ENCODE data around the gene PRPH.
A peak's percentile ranks its signal among the peaks of the same experiment; 100 is the strongest.
"Not testable (repeated sequence)": the region's sequence is repeated elsewhere in the genome, so short reads cannot be mapped to it uniquely, and the experiment has no call there.

The PRPH gene

DNA sequence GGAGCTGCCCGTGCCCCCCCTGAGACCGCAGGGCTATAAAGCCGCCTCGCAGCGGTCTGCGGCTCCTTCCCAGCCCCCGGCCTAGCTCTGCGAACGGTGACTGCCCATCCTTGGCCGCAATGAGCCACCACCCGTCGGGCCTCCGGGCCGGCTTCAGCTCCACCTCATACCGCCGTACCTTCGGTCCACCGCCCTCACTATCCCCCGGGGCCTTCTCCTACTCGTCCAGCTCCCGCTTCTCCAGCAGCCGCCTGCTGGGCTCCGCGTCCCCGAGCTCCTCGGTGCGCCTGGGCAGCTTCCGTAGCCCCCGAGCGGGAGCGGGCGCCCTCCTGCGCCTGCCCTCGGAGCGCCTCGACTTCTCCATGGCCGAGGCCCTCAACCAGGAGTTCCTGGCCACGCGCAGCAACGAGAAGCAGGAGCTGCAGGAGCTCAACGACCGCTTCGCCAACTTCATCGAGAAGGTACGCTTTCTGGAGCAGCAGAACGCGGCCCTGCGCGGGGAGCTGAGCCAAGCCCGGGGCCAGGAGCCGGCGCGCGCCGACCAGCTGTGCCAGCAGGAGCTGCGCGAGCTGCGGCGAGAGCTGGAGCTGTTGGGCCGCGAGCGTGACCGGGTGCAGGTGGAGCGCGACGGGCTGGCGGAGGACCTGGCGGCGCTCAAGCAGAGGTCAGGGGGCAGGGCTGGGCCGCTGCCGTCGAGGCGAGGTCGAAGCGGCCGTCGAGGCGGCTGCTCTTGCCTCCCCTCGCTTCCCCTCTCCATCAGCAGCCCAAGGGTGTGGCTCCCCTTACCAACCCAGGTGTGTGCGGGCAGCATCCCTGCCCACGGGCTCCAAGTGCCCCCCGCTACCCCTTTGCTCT, at the start of gene PRPH:
Gene PRPH (plus strand): TSS at position 66 of the 855 bp plus-strand sequence. CDS start 54 bp downstream, at position 120.
- DNase-seq, result no peak

DNA sequence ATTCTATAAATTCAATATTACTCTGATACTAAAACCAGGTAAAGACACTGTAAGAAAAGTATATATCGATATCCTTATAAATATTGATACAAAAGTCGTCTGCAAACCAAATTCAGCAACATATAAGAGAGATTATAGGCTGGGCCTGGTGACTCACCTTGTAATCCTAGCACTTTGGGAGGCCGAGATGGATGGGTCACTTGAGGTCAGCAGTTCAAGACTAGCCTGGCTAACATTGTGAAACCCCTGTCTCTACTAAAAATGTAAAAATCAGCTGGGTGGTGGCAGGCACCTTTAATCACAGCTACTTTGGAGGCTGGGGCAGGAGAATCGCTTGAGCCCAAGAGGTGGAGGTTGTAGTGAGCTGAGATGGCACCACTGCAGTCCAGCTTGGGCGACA, 43.6 kb upstream of the PRPH start:
- DNase-seq, result no peak

DNA sequence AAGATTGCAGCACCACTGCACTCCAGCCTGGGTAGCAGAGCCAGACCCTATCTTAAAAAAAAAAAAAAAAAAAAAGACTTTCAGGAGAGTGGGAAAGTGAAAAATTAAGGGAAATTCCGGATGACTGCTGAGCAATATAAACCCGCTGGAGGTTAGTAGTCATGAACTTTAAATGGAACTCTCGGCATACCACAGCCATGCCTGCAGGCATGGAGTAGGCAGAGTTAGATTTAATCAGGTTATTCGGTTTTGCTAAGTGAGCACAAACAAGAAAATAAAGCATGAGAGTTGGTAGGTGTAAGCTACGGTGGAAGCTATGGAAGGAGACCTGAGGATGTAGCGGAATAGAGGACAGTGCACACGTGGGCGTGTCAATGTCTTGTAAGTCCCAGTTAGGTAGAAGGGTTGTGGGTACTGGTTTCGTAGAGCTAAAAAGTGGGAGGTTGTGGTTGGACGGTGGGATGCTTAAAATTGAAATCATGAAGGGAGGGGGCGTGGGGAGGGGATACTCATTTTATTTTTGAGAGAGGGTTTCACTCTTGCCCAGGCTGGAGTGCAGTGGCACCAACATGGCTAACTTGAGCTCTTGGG, 41.8 kb upstream of the PRPH start:
- DNase-seq, result peak; percentile 67

DNA sequence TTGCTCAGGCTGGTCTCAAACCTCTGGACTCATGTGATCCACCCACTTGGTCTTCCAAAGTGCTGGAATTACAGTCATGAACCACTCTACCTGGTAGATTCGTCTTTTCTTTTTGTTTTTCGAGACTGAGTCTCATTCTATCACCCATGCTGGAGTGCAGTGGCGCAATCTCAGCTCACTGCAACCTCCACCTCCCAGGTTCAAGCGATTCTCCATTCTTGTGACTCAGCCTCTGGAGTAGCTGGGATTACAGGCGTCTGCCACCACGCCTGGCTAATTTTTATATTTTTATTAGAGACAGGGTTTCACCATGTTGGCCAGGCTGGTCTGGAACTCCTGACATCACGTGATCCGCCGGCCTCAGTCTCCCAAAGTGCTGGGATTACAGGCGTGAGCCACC, 39.5 kb upstream of the PRPH start:
- DNase-seq, result not testable (repeated sequence)

DNA sequence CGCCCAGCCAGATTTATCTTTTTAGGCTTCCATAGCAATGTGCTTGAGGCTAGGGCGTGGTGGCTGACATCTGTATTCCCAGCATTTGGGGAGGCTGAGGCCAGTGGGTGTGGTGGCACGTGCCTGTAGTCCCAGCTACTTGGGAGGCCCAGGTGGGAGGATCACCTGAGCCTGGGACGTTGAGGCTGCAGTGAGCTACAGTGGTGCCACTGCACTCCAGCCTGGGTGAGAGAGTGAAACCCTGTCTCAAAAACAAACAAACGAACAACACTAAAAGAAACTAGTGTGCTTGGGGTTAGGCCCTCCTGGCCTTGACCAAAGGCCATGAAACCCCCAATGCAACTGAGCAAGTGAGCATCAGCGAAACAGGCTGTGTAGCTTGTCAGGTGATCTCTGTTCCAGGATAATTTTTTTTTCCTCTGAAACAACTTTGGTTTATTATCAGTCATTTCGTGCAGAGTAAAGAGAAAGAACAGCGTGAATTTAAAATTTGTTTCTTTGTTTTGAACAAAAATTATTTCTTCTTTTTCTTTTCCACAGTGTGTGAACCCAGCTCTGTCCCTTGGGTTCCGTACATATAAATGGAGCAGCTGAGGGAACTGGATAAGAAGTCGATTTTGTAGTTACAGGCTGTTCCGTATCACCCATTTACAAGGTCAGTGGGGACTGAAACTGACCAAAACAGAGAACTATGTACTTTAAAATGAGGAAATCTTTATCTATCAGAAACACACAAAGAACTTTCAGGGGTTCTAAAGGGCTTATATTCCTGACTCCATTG, 38.9 kb upstream of the PRPH start:
- no peak for DNase-seq

DNA sequence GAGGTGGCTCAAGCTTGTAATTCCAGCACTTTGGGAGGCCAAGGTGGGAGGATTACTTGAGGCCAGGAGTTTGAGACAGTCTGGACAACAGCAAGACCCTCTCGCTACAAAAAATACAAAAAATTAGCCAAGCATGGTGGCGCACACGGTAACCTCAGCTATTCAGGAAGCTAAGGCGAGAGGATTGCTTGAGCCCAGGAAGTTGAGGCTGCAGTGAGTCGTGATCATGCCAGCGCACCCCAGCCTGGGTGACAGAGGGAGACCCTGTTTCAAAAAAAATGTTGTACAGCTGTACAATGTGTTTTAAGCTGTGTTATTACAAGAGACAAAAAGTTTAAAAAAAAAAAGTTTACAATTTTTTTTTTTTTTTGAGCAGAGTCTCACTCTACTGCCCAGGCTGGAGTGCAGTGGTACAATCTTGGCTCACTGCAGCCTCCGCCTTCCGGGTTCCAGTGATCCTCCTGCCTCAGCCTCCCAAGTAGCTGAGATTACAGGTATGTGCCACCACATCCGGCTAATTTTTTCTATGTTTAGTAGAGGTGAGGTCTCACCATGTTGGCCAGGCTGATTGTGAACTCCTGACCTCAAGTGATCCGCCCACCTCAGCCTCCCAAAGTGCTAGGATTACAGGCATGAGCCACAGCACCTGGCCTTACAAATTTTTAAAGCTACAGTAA, 37.3 kb upstream of the PRPH start:
- not testable (repeated sequence) for DNase-seq

DNA sequence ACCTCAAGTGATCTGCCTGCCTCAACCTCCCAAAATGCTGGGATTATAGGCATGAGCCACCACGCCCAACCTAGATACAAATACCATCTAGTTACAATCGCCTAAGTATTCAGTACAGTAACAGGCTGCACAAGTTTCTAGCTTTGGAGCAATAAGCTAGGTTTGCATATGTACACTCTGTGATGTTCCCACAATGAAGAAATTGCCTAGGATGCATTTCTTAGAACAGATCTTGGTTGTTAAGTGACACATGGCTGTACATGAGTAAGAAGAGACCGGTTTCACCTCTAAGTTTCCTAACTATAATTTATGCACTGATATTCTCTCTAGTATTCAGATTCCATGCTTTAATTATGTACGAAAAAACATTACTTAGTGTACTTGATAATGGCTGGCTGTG, 35.5 kb upstream of the PRPH start:
- no peak for DNase-seq

DNA sequence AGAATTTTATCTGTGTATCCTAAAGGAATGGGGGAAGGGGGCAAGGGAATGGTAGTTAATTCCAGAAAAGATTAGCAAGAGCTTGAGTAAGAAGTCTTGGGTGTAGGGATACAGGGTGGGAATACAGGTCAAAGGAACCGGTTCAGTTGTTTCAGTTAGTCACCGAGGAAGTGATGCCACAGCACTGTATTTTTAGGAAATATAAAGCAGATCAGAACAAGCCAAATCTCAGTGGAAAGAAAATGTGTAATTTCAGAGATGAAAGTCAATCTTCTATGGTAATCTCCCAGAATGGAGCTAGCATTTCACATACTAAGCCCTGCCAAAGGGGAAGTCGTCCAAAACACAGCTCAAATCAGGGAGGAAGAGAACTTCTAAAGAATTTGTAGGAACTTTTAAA, 34.8 kb upstream of the PRPH start:
- peak; percentile 38 for DNase-seq

DNA sequence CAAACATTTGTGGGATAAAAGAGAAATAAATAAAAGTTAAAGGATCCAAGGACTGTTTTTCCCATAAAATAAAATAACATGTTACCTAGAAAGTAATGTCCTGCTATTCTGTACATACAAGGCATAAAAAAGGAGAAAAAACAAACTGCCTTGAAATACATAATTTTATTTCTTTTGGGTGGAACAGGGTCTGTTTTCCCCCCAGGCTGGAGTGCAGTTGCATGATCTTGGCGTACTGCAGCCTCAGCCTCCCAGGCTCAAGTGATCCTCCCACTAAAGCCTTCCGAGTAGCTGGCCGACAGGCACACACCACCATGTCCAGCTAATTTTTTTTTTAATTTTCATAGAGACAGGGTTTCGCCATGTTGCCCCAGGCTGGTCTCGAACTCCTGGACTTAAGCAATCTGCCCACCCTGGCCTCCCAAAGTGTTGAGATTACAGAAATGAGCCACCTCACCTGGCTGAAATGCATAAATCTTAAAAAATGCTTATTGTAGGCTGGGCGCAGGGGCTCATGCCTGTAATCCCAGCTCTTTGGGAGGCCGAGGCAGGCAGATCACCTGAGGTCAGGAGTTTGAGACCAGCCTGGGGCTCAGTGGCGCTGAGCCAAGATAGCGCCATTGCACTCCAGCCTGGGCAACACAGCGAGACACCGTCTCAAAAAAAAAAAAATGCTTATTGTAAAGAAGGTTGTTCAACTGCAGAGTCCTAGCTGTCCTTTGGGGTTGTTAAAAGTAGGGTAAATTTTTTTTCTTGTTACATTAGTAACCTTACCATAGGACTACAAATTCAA, 34.2 kb upstream of the PRPH start:
- no peak for DNase-seq

DNA sequence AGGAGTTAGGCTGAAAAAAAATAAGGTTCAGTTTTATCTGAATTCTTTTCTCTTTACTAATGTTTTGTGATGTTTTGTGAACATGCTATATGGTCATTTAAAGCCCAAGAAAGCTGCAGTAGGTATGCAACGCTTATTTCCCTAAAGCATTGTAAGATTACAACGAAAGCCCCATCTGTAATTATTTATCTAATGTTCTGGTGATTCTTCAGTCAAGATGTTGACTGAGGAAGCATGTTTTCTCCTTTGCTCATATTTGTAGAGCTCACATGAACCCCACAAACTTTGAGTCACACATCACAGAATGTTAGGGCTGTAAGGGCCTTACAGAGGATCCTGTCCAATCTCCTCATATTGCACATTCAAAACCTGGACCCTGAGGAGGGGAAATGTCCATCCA, 33.2 kb upstream of the PRPH start:
- no peak for DNase-seq

DNA sequence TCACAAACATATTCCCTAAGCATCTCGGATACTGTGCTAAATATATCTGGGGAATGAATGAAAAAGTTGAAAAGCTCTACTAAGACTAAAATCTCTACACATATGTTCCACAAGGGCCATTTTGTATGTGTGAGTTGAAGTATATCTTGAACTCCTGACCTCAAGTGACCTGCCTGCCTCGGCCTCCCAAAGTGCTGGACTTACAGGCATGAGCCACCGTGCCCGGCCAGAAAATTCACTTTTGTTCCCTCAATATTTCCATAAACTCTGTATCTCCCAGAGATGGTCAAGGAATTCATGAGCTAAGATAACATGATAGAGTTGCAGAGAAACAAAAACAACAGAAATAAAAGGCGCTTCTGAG, 31.6 kb upstream of the PRPH start:
- DNase-seq, result no peak

DNA sequence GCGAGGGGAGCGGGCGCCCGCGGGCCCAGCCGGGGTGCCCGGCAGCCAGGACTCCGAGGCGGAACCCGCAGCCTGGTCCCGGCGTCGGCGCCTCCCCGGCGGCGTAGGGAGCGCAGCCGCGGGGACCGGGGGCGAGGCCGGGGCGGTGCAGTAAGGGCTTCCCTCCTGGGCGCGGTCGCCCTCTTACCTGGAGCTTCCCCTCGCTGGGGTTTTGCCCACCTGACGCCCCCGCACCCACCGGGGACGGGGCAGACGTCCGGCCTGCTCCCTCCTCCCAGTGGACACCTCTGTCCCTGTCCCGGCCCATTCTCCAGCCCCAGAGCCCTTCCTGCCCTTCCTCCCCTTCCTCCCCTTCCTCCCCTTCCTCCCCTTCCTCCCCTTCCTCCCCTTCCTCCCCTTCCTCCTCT, 30.5 kb upstream of the PRPH start:
- DNase-seq, result no peak

DNA sequence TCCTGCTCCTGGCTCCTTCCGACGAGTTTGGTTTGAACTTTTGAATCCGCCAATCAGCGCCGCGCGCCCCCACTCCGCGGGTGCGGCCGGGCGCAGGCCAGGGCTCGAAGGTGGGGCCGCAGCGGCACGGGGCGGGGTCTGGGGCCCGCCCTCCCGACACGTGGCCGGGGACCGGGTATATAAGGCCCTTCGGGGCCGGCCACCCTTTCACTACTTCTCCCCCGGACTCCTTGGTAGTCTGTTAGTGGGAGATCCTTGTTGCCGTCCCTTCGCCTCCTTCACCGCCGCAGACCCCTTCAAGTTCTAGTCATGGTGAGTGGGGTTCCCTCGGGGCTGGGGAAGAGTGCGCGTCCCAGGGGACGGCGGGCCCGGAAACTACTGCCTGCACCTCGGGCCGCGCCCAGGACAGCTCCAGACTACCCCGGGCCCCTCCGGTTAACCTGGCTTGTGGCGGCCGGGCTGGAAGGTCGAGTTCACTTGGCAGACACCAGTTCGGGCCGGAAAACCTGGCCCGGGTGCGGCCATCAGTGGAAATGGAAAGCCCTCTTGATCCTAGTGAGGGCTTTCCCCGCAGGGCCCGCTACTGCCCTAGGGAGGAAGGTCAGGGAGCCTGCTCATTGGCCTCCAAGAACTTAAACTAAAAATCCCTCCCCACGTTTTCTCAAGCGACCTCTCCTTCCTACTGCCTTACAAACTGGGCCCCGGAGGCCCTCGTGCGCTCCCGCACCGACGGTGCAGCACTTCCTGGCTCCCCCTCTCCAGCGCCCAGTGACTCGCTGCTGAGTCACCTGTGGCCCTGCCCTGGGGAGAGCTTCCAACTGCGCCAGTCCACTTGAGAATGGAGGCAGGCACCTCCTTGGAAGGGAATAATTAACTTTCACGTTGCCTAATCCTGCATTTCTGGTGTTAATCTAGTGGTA, 29.8 kb upstream of the PRPH start, which contains the start of gene TUBA1C:
Gene TUBA1C (plus strand): TSS at position 210 of the 920 bp plus-strand sequence. CDS start 100 bp downstream, at position 310.
- peak; percentile 82 for DNase-seq

DNA sequence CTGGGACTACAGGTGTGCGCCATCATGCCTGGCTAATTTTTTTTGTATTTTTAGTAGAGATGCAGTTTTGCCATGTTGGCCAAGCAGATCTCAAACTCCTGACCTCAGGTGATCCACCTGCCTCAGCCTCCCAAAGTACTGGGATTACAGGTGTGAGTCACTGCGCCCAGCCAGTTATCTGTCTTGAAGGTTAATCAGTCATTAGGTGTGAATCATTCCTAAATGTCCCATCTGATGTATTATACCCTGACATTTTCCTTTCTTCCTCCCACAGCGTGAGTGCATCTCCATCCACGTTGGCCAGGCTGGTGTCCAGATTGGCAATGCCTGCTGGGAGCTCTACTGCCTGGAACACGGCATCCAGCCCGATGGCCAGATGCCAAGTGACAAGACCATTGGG, 25.8 kb upstream of the PRPH start:
- peak; percentile 41 for DNase-seq

DNA sequence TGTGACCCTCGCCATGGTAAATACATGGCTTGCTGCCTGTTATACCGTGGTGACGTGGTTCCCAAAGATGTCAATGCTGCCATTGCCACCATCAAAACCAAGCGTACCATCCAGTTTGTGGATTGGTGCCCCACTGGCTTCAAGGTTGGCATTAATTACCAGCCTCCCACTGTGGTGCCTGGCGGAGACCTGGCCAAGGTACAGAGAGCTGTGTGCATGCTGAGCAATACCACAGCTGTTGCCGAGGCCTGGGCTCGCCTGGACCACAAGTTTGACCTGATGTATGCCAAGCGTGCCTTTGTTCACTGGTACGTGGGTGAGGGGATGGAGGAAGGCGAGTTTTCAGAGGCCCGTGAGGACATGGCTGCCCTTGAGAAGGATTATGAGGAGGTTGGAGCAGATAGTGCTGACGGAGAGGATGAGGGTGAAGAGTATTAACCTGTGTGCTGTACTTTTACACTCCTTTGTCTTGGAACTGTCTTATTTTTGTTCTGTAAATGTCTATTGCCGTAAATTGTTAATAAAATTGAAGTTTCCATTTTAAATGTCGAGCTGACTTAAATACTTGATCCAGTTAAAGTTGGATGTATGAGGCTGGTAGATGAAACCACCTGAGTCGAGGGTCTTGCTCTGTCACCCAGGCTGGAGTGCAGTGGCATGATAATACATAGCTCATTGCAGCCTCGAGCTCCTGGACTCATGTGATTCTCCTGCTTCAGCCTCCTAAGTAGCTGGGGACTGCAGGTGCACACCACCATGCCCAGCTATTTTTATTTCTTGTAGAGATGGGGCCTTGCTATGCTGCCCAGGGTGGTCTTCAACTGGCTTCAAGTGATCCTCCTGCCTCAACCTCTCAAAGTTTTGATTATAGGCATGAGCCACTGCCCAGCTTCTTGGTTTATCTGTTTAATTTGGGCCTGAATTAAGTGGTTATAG, 21.9 kb upstream of the PRPH start:
- no peak for DNase-seq

DNA sequence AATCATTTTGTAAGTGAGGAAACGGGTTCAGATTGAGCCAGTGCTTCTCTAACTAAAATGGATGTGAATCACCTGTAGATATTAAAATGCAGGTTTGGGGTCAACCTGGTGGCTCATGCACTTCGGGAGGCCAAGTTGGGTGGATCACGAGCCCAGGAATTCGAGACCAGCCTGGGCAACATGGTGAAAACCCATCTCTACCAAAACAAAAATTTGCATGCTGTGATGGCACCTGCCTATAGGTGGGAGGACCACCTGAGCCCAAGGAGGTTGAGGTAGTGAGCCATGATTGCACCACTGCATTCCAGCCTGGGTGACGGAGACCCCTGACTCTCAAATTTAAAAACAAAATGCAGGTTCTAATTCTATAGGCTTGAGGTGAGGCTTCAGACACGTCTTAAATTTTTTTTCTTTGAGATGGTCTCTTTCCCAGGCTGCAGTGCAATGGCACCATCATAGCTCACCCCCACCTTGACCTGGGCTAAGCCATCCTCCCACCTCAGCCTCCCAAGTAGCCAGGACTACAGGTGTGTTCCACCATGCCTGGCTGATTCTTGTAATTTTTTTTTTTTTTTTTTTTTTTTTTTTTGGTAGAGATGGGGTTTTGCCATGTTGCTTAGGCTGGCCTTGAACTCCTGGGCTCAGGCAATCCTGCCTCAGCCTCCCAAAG, 21.1 kb upstream of the PRPH start:
- no peak for DNase-seq

DNA sequence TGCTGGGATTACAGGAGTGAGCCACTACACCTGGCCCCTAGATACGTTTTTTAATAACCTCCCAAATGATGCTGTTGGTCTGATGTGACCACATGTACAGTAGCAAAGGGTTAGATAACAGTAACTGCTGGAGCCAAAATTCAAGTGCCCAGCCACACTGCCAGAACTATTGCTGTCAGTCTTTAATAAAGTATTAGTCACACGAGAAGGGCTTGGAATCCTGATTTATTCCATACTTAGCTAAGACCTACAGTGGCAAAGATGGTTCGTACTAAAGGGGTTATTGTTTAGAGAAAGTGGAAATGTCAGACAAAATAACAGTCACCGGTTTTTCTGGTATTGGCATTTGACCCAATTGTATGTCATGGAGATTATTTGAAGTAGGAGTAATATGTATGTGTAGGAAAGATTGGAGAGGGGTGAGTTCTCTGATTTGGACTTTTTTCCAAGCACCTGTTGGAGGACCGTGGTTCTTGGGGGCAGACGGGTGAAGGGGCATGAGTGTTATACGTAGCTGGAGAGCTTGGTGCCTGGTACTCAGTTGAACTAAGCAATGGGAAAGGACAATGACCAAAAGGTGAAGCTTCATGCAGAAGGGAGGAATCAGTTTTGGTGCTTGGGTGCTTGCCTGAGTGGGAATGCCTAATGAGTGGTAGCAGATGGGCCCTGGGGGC, 20.4 kb upstream of the PRPH start:
- DNase-seq, result no peak

Data from kidney glomerular epithelial cell (primary cell).